Immature natural killer cell (primary cell): ENCODE results near the gene EXOC6. TPM values are rescaled to one million over a fixed set of nuclear protein-coding genes. Genes with fewer than 3 reads are reported as not detected.

ENCODE experiments used
- DNase-seq, 3 donors: peaks; one replicate each; pipeline ENCODE4 v3.0.0; 2022; ENCODE audit warnings: mixed read lengths in 1 of 3
- H3K27ac Mint-ChIP-seq, 6 donors: one replicate each; pipeline ENCODE4 v1.8.0; 2020; ENCODE audit warnings: mixed read lengths in 6 of 6, mild to moderate bottlenecking in 5 of 6, inconsistent platforms in 4 of 6, moderate library complexity in 3 of 6
- H3K27me3 Mint-ChIP-seq, 3 donors: one replicate each; pipeline ENCODE4 v1.8.0; 2020 to 2021; ENCODE audit warnings: low read depth in 3 of 3, mild to moderate bottlenecking in 3 of 3, mixed read lengths in 3 of 3, moderate library complexity in 3 of 3, inconsistent platforms in 1 of 3
- H3K36me3 Mint-ChIP-seq, 3 donors: one replicate each; pipeline ENCODE4 v1.8.0; 2020; ENCODE audit warnings: mixed read lengths in 3 of 3, inconsistent platforms in 2 of 3, mild to moderate bottlenecking in 2 of 3
- H3K4me1 Mint-ChIP-seq, 2 donors: one replicate each; pipeline ENCODE4 v1.8.0; 2020; ENCODE audit warnings: inconsistent platforms in 2 of 2, mild to moderate bottlenecking in 2 of 2, mixed read lengths in 2 of 2, moderate library complexity in 1 of 2
- H3K4me3 Mint-ChIP-seq, 5 donors: one replicate each; pipeline ENCODE4 v1.8.0; 2020; ENCODE audit warnings: mild to moderate bottlenecking in 5 of 5, mixed read lengths in 5 of 5, inconsistent platforms in 3 of 5, moderate library complexity in 3 of 5
- H3K9me3 Mint-ChIP-seq, 6 donors: one replicate each; pipeline ENCODE4 v1.8.0; 2020; ENCODE audit warnings: mild to moderate bottlenecking in 6 of 6, mixed read lengths in 6 of 6, inconsistent platforms in 4 of 6, moderate library complexity in 3 of 6
- polyA plus RNA-seq, 3 donors: library from polyadenylated mRNA; unstranded; fragments of 300-500 nt; fragmentation: Illumina TruSeq; gene quantifications; one replicate each; pipeline ENCODE4 v1.2.3, GENCODE V29; 2021

EXOC6 gene
- polyA plus RNA-seq, 3 donors from 2014 or later = 6.4 to 13.1 (median 8.7) TPM

- Mint-ChIP-seq H3K27ac (peak overlapping the region in 1 of 6 donors; percentile 48), H3K9me3 (no peaks in the 10 kb centered on the region), H3K27me3 (no peaks in the 10 kb centered on the region), H3K4me3 (no peak overlapping the region), H3K4me1 (no peaks in the 10 kb centered on the region), H3K36me3 (peaks cover 0 to 22% (median 6%) of the 10 kb centered on the region in 3 donors)
- DNase-seq = no peak
These were observed 191.4 kb downstream of the EXOC6 start for GRCh38 chr10:93039721-93040120.

- peaks cover 19 to 26% (median 19%) of the 10 kb centered on the region in 3 donors for H3K36me3 Mint-ChIP-seq
- H3K27ac Mint-ChIP-seq = no peak overlapping the region
- no peak for DNase-seq
- peaks cover 0 to 7% (median 3%) of the 10 kb centered on the region in 3 donors for H3K27me3 Mint-ChIP-seq
- H3K9me3 Mint-ChIP-seq = no peaks in the 10 kb centered on the region
- no peak overlapping the region for H3K4me3 Mint-ChIP-seq
- H3K4me1 Mint-ChIP-seq = peaks cover 0 to under 1% of the 10 kb centered on the region in 2 donors
These were observed 206.2 kb downstream of the EXOC6 start for GRCh38 chr10:93054486-93054885.

GRCh38 chr10:93058139-93058538 lies 209.8 kb downstream of the EXOC6 start:
- no peak for DNase-seq
- H3K27ac Mint-ChIP-seq = no peak overlapping the region
- H3K27me3 Mint-ChIP-seq = peaks cover 3 to 13% (median 12%) of the 10 kb centered on the region in 3 donors
- no peaks in the 10 kb centered on the region for H3K9me3 Mint-ChIP-seq
- peaks cover 21 to 33% (median 23%) of the 10 kb centered on the region in 3 donors for H3K36me3 Mint-ChIP-seq
- H3K4me3 Mint-ChIP-seq = no peak overlapping the region
- H3K4me1 Mint-ChIP-seq = peaks cover 11 to 18% of the 10 kb centered on the region in 2 donors

GRCh38 chr10:93059975-93060886 lies 211.9 kb downstream of the EXOC6 start, which contains the start of gene CYP26C1:
CYP26C1 (plus strand) TSS chr10:93060798; CDS start chr10:93061264, 466 bp downstream.
- Mint-ChIP-seq H3K27ac (no peak within 1 kb of the TSS), H3K9me3 (no peaks in the 10 kb centered on the region), H3K27me3 (peaks cover 10 to 13% (median 12%) of the 10 kb centered on the region in 3 donors), H3K4me1 (peaks cover 11 to 26% of the 10 kb centered on the region in 2 donors), H3K4me3 (peak within 1 kb of the TSS in 4 of 5 donors; percentile 33 to 75 (median 53)), H3K36me3 (peaks cover 23 to 29% (median 25%) of the 10 kb centered on the region in 3 donors)
- no peak for DNase-seq

- no peak for DNase-seq
- H3K36me3 Mint-ChIP-seq = peaks cover 23 to 26% (median 25%) of the 10 kb centered on the region in 3 donors
- peaks cover 12 to 13% (median 13%) of the 10 kb centered on the region in 3 donors for H3K27me3 Mint-ChIP-seq
- peaks cover 11 to 31% of the 10 kb centered on the region in 2 donors for H3K4me1 Mint-ChIP-seq
- H3K4me3 Mint-ChIP-seq = peak overlapping the region in 2 of 5 donors; percentile 36 to 75
- H3K27ac Mint-ChIP-seq = no peak overlapping the region
- H3K9me3 Mint-ChIP-seq = no peaks in the 10 kb centered on the region
These were observed 212.7 kb downstream of the EXOC6 start for GRCh38 chr10:93060887-93061593.

- Mint-ChIP-seq H3K27ac (no peak overlapping the region), H3K4me3 (peak overlapping the region; percentile 8 to 75 (median 70)), H3K4me1 (peaks cover 11 to 32% of the 10 kb centered on the region in 2 donors), H3K27me3 (peaks cover 13 to 18% (median 17%) of the 10 kb centered on the region in 3 donors), H3K36me3 (peaks cover 22 to 25% (median 25%) of the 10 kb centered on the region in 3 donors), H3K9me3 (no peaks in the 10 kb centered on the region)
- DNase-seq = no peak
These were observed 213.5 kb downstream of the EXOC6 start for GRCh38 chr10:93061594-93062513.

DNA sequence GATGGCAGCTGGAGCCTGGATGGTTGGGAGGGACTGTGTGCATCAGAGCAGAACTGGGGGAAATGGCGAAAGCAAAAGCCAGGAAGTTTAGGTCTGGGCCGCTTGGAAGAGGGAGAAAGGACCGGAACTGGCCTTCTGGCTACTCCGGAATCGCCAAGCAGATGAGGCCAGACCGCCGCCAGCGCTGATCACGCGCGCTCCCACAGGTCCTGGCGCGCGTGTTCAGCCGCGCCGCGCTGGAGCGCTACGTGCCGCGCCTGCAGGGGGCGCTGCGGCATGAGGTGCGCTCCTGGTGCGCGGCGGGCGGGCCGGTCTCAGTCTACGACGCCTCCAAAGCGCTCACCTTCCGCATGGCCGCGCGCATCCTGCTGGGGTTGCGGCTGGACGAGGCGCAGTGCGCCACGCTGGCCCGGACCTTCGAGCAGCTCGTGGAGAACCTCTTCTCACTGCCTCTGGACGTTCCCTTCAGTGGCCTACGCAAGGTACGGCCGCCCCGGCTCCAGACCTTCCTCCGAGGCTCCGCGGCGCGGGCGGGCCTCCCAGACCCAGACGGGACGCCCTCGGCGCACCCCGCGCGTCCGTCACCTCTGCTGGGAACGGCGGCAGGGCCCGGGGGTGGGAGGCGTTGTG lies 214.3 kb downstream of the EXOC6 start:
- peaks cover 0 to 2% (median 0%) of the 10 kb centered on the region in 6 donors for H3K9me3 Mint-ChIP-seq
- H3K36me3 Mint-ChIP-seq = peaks cover 17 to 28% (median 22%) of the 10 kb centered on the region in 3 donors
- peaks cover 14 to 35% of the 10 kb centered on the region in 2 donors for H3K4me1 Mint-ChIP-seq
- DNase-seq = peak in 1 of 3 donors; percentile 12
- H3K4me3 Mint-ChIP-seq = peak overlapping the region; percentile 8 to 75 (median 68)
- H3K27ac Mint-ChIP-seq = no peak overlapping the region
- H3K27me3 Mint-ChIP-seq = peaks cover 16 to 22% (median 19%) of the 10 kb centered on the region in 3 donors

- H3K27ac Mint-ChIP-seq = no peak overlapping the region
- H3K36me3 Mint-ChIP-seq = peaks cover 11 to 23% (median 17%) of the 10 kb centered on the region in 3 donors
- peak overlapping the region in 3 of 5 donors; percentile 26 to 66 (median 53) for H3K4me3 Mint-ChIP-seq
- H3K9me3 Mint-ChIP-seq = peaks cover 0 to 2% (median 0%) of the 10 kb centered on the region in 6 donors
- H3K27me3 Mint-ChIP-seq = peaks cover 16 to 23% (median 21%) of the 10 kb centered on the region in 3 donors
- DNase-seq = no peak
- peaks cover 16 to 36% of the 10 kb centered on the region in 2 donors for H3K4me1 Mint-ChIP-seq
These were observed 215.0 kb downstream of the EXOC6 start for GRCh38 chr10:93063144-93063976.

GRCh38 chr10:93063977-93064660 lies 215.8 kb downstream of the EXOC6 start:
- H3K27ac Mint-ChIP-seq = no peak overlapping the region
- no peak for DNase-seq
- peaks cover 19 to 26% (median 23%) of the 10 kb centered on the region in 3 donors for H3K27me3 Mint-ChIP-seq
- peaks cover 8 to 17% (median 10%) of the 10 kb centered on the region in 3 donors for H3K36me3 Mint-ChIP-seq
- peaks cover 16 to 36% of the 10 kb centered on the region in 2 donors for H3K4me1 Mint-ChIP-seq
- H3K9me3 Mint-ChIP-seq = peaks cover 0 to 2% (median 0%) of the 10 kb centered on the region in 6 donors
- peak overlapping the region in 3 of 5 donors; percentile 26 to 66 (median 53) for H3K4me3 Mint-ChIP-seq

- Mint-ChIP-seq H3K27me3 (peaks cover 18 to 22% (median 19%) of the 10 kb centered on the region in 3 donors), H3K9me3 (peaks cover 0 to 2% (median 0%) of the 10 kb centered on the region in 6 donors), H3K4me1 (peaks cover 11 to 31% of the 10 kb centered on the region in 2 donors), H3K36me3 (peaks cover 0 to 11% (median 1%) of the 10 kb centered on the region in 3 donors), H3K4me3 (peak overlapping the region in 1 of 5 donors; percentile 46), H3K27ac (no peak overlapping the region)
- DNase-seq = no peak
These were observed 216.7 kb downstream of the EXOC6 start for GRCh38 chr10:93064874-93065660.
